Ishikawa (cell line): ENCODE measurements around the gene ATF7.

Experiments used
- CEBPB ChIP-seq: IDR thresholded peaks from 2 replicates; pipeline ENCODE4 v1.6.1; 2012
- NFIC ChIP-seq: IDR thresholded peaks from 2 replicates; pipeline ENCODE4 v1.6.1; 2012
- YY1 ChIP-seq: IDR thresholded peaks from 2 replicates; pipeline ENCODE4 v1.6.1; 2012; ENCODE audit warnings: low read depth

DNA sequence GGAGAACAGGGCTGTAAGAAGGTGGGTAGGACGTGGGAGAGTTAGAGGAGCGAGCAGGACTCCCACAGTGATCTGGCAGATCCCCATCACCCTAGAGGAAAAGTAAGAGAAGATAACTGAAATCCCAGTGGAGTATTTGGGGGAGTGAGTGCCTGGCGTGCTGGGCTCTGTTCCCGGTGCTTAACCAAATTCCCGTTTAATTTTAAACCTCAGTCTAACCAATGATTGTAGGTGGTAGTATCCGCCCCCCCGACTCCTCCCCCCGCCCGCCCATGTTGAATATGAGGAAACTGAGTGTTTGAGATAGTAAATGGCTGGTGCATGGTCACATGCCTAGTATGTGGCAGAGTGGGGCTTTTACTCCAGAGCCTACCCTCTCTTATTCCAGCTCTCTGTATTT lies 123.9 kb downstream of the ATF7 start:
- TF ChIP-seq CEBPB (no peak), YY1 (no peak), NFIC (no peak)
